PC-3 (cell line): ENCODE measurements around the gene NTN1.

ENCODE experiments used
- CTCF ChIP-seq: fragments of 300-600 bp; sonication (generic); conservative IDR thresholded peaks from 2 replicates; pipeline ENCODE4 v1.5.1; 2017; ENCODE audit warnings: antibody characterized with exemption, low read depth, mild to moderate bottlenecking, low read length
- EZH2 ChIP-seq: fragments of 300-600 bp; sonication (generic); IDR thresholded peaks from one replicate; pipeline ENCODE4 v1.6.1; 2017; ENCODE audit warnings: antibody characterized with exemption, mild to moderate bottlenecking, low read length; ENCODE audit not compliant: unreplicated experiment
- EZH2phosphoT487 ChIP-seq: fragments of 300-600 bp; sonication (generic); IDR thresholded peaks from 2 replicates; pipeline ENCODE4 v1.6.1; 2018; ENCODE audit warnings: mild to moderate bottlenecking, antibody characterized with exemption, low read length, borderline replicate concordance

- no peak for TF ChIP-seq CTCF
- no peak for TF ChIP-seq EZH2
- no peak for TF ChIP-seq EZH2phosphoT487
Measured at GRCh38 chr17:9266031-9266680, 244.8 kb downstream of the NTN1 start.
